HCT116 (cell line): ENCODE measurements around the gene NTS. TPM values are rescaled to one million over a fixed set of nuclear protein-coding genes. Genes with fewer than 3 reads are reported as not detected.

ENCODE experiments used
- ATAC-seq: fragments of 200-7000 bp; cut with Tn5 transposase; 2 replicates; pipeline ENCODE4 v1.9.1; 2020; ENCODE audit warnings: mild to moderate bottlenecking, moderate library complexity
- BruUV-seq: library from RNA; stranded (reverse); fragments of 400-500 nt; replicated peaks from 2 replicates; lab custom pipeline; 2021; lab: Mats Ljungman, UMichigan
- CTCF ChIA-PET: fragments of 300-600 bp; sonication (Branson Sonifier 250); formaldehyde crosslinking; loops from one replicate; lab custom pipeline; 2021; ENCODE audit warnings: antibody characterized with exemption; lab: Charles Lee
- POLR2A ChIA-PET: fragments of 300-600, 350-600 bp; sonication (Branson Sonifier 250); formaldehyde crosslinking; loops from one replicate; lab custom pipeline; 2021; ENCODE audit warnings: antibody characterized with exemption; lab: Charles Lee
- RAD21 ChIA-PET, 2 experiments: fragments of 300-600 bp; sonication (Branson Sonifier 250); formaldehyde crosslinking; loops; one replicate each; lab custom pipeline; 2023; ENCODE audit warnings: low total read pairs in 2 of 2; ENCODE audit not compliant: uncharacterized antibody in 2 of 2, unreplicated experiment in 2 of 2, low non-redundant PET in 1 of 2; lab: Charles Lee
- DNase-seq: peaks from one replicate; pipeline ENCODE4 v3.0.0-alpha.2; 2010; ENCODE audit warnings: low read depth, low spot score
- H2AFZ ChIP-seq: fragments of 200-600 bp; shearing (Covaris generic), sonication (generic); 2 replicates; pipeline ENCODE4 v1.6.1; 2017; ENCODE audit warnings: low read depth, mixed run types, mixed read lengths, antibody characterized with exemption, low read length; ENCODE audit not compliant: poor library complexity, severe bottlenecking
- H3K27ac ChIP-seq: 2 replicates; pipeline ENCODE4 v1.5.1; 2012; ENCODE audit warnings: low read depth, low read length
- H3K27me3 ChIP-seq: fragments of 200-600 bp; sonication (generic); 2 replicates; pipeline ENCODE4 v1.6.1; 2016; ENCODE audit warnings: mixed run types, low read length, mixed read lengths; ENCODE audit not compliant: insufficient read depth
- H3K36me3 ChIP-seq, 2 experiments: fragments of 200-500 bp in 1 of 2; fragments of 200-600 bp in 1 of 2; sonication (Bioruptor generic) in 1 of 2; sonication (generic) in 1 of 2; 2 replicates each; pipeline versions ENCODE4 v1.5.1 to v1.6.1; 2014 to 2016; ENCODE audit warnings: low read length in 2 of 2, inconsistent platforms in 1 of 2, mixed read lengths in 1 of 2, mixed run types in 1 of 2; ENCODE audit not compliant: insufficient read depth in 2 of 2, control insufficient read depth in 1 of 2
- H3K4me1 ChIP-seq, 2 experiments: fragments of 200-600 bp in 1 of 2; sonication (generic) in 1 of 2; 2 replicates each; pipeline versions ENCODE4 v1.5.1 to v1.6.1; 2012 to 2017; ENCODE audit warnings: low read length in 2 of 2, inconsistent platforms in 1 of 2, mild to moderate bottlenecking in 1 of 2, mixed read lengths in 1 of 2, mixed run types in 1 of 2, moderate library complexity in 1 of 2; ENCODE audit not compliant: insufficient read depth in 2 of 2, control insufficient read depth in 1 of 2
- H3K4me2 ChIP-seq: fragments of 200-600 bp; sonication (generic); 2 replicates; pipeline ENCODE4 v1.6.1; 2017; ENCODE audit warnings: mixed run types, low read length, mixed read lengths
- H3K4me3 ChIP-seq, 2 experiments: fragments of 200-600 bp in 1 of 2; sonication (generic) in 1 of 2; replicated peaks in 1 of 2; 2 replicates each; pipeline ENCODE4 v1.5.1; 2011 to 2016; ENCODE audit warnings: low read length in 2 of 2, control low read depth in 1 of 2, low read depth in 1 of 2, mild to moderate bottlenecking in 1 of 2, mixed read lengths in 1 of 2, mixed run types in 1 of 2
- H3K79me2 ChIP-seq: fragments of 200-600 bp; sonication (generic); 2 replicates; pipeline ENCODE4 v1.6.1; 2017; ENCODE audit warnings: mild to moderate bottlenecking, mixed run types, low read length, moderate library complexity, mixed read lengths; ENCODE audit not compliant: insufficient read depth
- H3K9ac ChIP-seq: fragments of 200-600 bp; sonication (generic); 2 replicates; pipeline ENCODE4 v1.6.1; 2016; ENCODE audit warnings: low read length, mixed read lengths
- H3K9me2 ChIP-seq: fragments of 200-600 bp; sonication (generic), shearing (Covaris generic); 2 replicates; pipeline ENCODE4 v1.6.1; 2017; ENCODE audit warnings: mixed run types, mild to moderate bottlenecking, moderate library complexity; ENCODE audit not compliant: insufficient read depth
- H3K9me3 ChIP-seq, 2 experiments: fragments of 200-500 bp in 1 of 2; fragments of 200-600 bp in 1 of 2; sonication (Bioruptor generic) in 1 of 2; sonication (generic) in 1 of 2; 2 replicates each; pipeline ENCODE4 v1.6.1; 2014 to 2017; ENCODE audit warnings: low read length in 2 of 2, mixed read lengths in 2 of 2, inconsistent platforms in 1 of 2, low read depth in 1 of 2, mild to moderate bottlenecking in 1 of 2, mixed run types in 1 of 2, moderate library complexity in 1 of 2; ENCODE audit not compliant: control insufficient read depth in 1 of 2, insufficient read depth in 1 of 2
- H4K20me1 ChIP-seq: fragments of 200-600 bp; sonication (generic), shearing (Covaris generic); 2 replicates; pipeline ENCODE4 v1.6.1; 2017; ENCODE audit warnings: mixed run types, mild to moderate bottlenecking, moderate library complexity; ENCODE audit not compliant: insufficient read depth
- ATF3 ChIP-seq: IDR thresholded peaks from 2 replicates; pipeline ENCODE4 v1.6.1; 2012
- ELF1 ChIP-seq: IDR thresholded peaks from 2 replicates; pipeline ENCODE4 v1.6.1; 2012; ENCODE audit warnings: low read depth, borderline replicate concordance
- JUND ChIP-seq: IDR thresholded peaks from 2 replicates; pipeline ENCODE4 v1.6.1; 2012
- SP1 ChIP-seq: IDR thresholded peaks from 2 replicates; pipeline ENCODE4 v1.6.1; 2012; ENCODE audit warnings: low read depth
- SRF ChIP-seq: IDR thresholded peaks from 2 replicates; pipeline ENCODE4 v1.6.1; 2012; ENCODE audit warnings: low read depth
- intact Hi-C: fragments of 100-400 bp; cut with micrococcal nuclease; formaldehyde crosslinking; loops from 2 replicates; pipeline ENCODE4 v1.10.0; 2022
- total RNA-seq: library from RNA; stranded (reverse); gene quantifications from one replicate; pipeline ENCODE4 v1.2.1, GENCODE V29; 2021; ENCODE audit not compliant: unreplicated experiment

Gene NTS
- total RNA-seq, 1 experiment from 2014 or later = not detected

GRCh38 chr12:85829391-85829790 lies 44.7 kb upstream of the NTS start:
- TF ChIP-seq SRF (no peak), JUND (no peak), ATF3 (no peak), ELF1 (no peak)
- TF ChIP-seq, all 23 proteins: peak for 0
- ChIA-PET POLR2A (no interaction called here), RAD21 (no interaction called here), CTCF (no interaction called here)
- no peak overlapping the region for H3K4me2 ChIP-seq
- no peaks in the 10 kb centered on the region for H3K9me2 ChIP-seq
- H3K27ac ChIP-seq = no peak overlapping the region
- no peaks in the 10 kb centered on the region for H3K79me2 ChIP-seq
- H3K4me1 ChIP-seq = no peaks in the 10 kb centered on the region
- H4K20me1 ChIP-seq = no peaks in the 10 kb centered on the region
- H3K36me3 ChIP-seq = no peaks in the 10 kb centered on the region
- H3K27me3 ChIP-seq = no peaks in the 10 kb centered on the region
- H2AFZ ChIP-seq = no peak overlapping the region
- ATAC-seq (no peak), DNase-seq (no peak)
- H3K9me3 ChIP-seq = no peaks in the 10 kb centered on the region
- no peak overlapping the region for H3K4me3 ChIP-seq
- intact Hi-C loops = no loop called here
- no peak overlapping the region for H3K9ac ChIP-seq
- BruUV-seq = no TSS peak

- Histone ChIP-seq H3K9me3 (no peaks in the 10 kb centered on the region), H3K36me3 (no peaks in the 10 kb centered on the region), H3K27ac (no peak overlapping the region), H3K4me2 (no peak overlapping the region), H2AFZ (no peak overlapping the region), H3K79me2 (no peaks in the 10 kb centered on the region), H3K4me3 (no peak overlapping the region), H4K20me1 (no peaks in the 10 kb centered on the region), H3K27me3 (no peaks in the 10 kb centered on the region), H3K4me1 (no peaks in the 10 kb centered on the region), H3K9me2 (no peaks in the 10 kb centered on the region), H3K9ac (no peak overlapping the region)
- ChIA-PET POLR2A (no interaction called here), CTCF (no interaction called here), RAD21 (no interaction called here)
- intact Hi-C loops = no loop called here
- ATAC-seq (no peak), DNase-seq (no peak)
- no TSS peak for BruUV-seq
- no peak for TF ChIP-seq ELF1
- no peak for TF ChIP-seq SP1
These were observed 42.6 kb upstream of the NTS start for GRCh38 chr12:85831327-85831990.
